IPS-18c (cell line): ENCODE data around the gene LTBP1.

Experiments
- H3K4me3 ChIP-seq: 2 replicates; pipeline ENCODE4 v1.7.0; 2013; ENCODE audit warnings: low read depth, mild to moderate bottlenecking, low read length, moderate library complexity; ENCODE audit not compliant: insufficient read depth
- H3K9me3 ChIP-seq: one replicate; pipeline ENCODE4 v1.6.1; 2013; ENCODE audit warnings: mild to moderate bottlenecking, low read length, moderate library complexity; ENCODE audit not compliant: control insufficient read depth, insufficient read depth

LTBP1 gene

GRCh38 chr2:33202641-33203522, 256.1 kb downstream of the LTBP1 start:
- H3K4me3 ChIP-seq = no peak overlapping the region
- H3K9me3 ChIP-seq = no peaks in the 10 kb centered on the region

- H3K9me3 ChIP-seq = no peaks in the 10 kb centered on the region
Measured at GRCh38 chr2:33204945-33205344, 258.2 kb downstream of the LTBP1 start.

GRCh38 chr2:33205693-33206434, 259.1 kb downstream of the LTBP1 start:
- Histone ChIP-seq H3K4me3 (no peak overlapping the region), H3K9me3 (no peaks in the 10 kb centered on the region)

More at GRCh38 chr2:33204945-33205344, 258.2 kb downstream of the LTBP1 start:
- no peak overlapping the region for H3K4me3 ChIP-seq

- no peaks in the 10 kb centered on the region for H3K9me3 ChIP-seq
- no peak overlapping the region for H3K4me3 ChIP-seq
Measured at GRCh38 chr2:33207151-33207740, 260.5 kb downstream of the LTBP1 start.

- H3K9me3 ChIP-seq = no peaks in the 10 kb centered on the region
- no peak overlapping the region for H3K4me3 ChIP-seq
Measured at GRCh38 chr2:33208400-33208799, 261.6 kb downstream of the LTBP1 start.

- Histone ChIP-seq H3K9me3 (no peaks in the 10 kb centered on the region), H3K4me3 (no peak overlapping the region)
Measured at GRCh38 chr2:33209976-33210375, 263.2 kb downstream of the LTBP1 start.

- Histone ChIP-seq H3K9me3 (no peaks in the 10 kb centered on the region), H3K4me3 (no peak overlapping the region)
Measured at GRCh38 chr2:33210626-33211025, 263.9 kb downstream of the LTBP1 start.

- no peak overlapping the region for H3K4me3 ChIP-seq
- no peaks in the 10 kb centered on the region for H3K9me3 ChIP-seq
Measured at GRCh38 chr2:33212151-33212550, 265.4 kb downstream of the LTBP1 start.

GRCh38 chr2:33213244-33213643, 266.5 kb downstream of the LTBP1 start:
- Histone ChIP-seq H3K9me3 (no peaks in the 10 kb centered on the region), H3K4me3 (no peak overlapping the region)

GRCh38 chr2:33213648-33214047, 266.9 kb downstream of the LTBP1 start:
- H3K9me3 ChIP-seq = no peaks in the 10 kb centered on the region
- H3K4me3 ChIP-seq = no peak overlapping the region

- H3K4me3 ChIP-seq = no peak overlapping the region
Measured at GRCh38 chr2:33214436-33214835, 267.7 kb downstream of the LTBP1 start.

GRCh38 chr2:33214857-33215256, 268.1 kb downstream of the LTBP1 start:
- H3K4me3 ChIP-seq = no peak overlapping the region
- no peaks in the 10 kb centered on the region for H3K9me3 ChIP-seq

More at GRCh38 chr2:33214436-33214835, 267.7 kb downstream of the LTBP1 start:
- H3K9me3 ChIP-seq = no peaks in the 10 kb centered on the region

- H3K4me3 ChIP-seq = no peak overlapping the region
- no peaks in the 10 kb centered on the region for H3K9me3 ChIP-seq
Measured at GRCh38 chr2:33215299-33215698, 268.5 kb downstream of the LTBP1 start.

- Histone ChIP-seq H3K4me3 (no peak overlapping the region), H3K9me3 (no peaks in the 10 kb centered on the region)
Measured at GRCh38 chr2:33215983-33216382, 269.2 kb downstream of the LTBP1 start.

GRCh38 chr2:33216508-33217182, 269.9 kb downstream of the LTBP1 start:
- Histone ChIP-seq H3K4me3 (no peak overlapping the region), H3K9me3 (no peaks in the 10 kb centered on the region)

- H3K9me3 ChIP-seq = no peaks in the 10 kb centered on the region
- no peak overlapping the region for H3K4me3 ChIP-seq
Measured at GRCh38 chr2:33217406-33217805, 270.7 kb downstream of the LTBP1 start.

GRCh38 chr2:33219114-33219513, 272.4 kb downstream of the LTBP1 start:
- no peak overlapping the region for H3K4me3 ChIP-seq
- no peaks in the 10 kb centered on the region for H3K9me3 ChIP-seq
